DMS153 (cell line): Measurements from ENCODE around the gene LDAF1.
"Not testable (repeated sequence)": the region's sequence is repeated elsewhere in the genome, so short reads cannot be mapped to it uniquely, and the experiment has no call there.

Experiments
- DNase-seq: peaks from one replicate; lab custom pipeline; 2025; lab: John Stamatoyannopoulos, UW

The LDAF1 gene

DNA sequence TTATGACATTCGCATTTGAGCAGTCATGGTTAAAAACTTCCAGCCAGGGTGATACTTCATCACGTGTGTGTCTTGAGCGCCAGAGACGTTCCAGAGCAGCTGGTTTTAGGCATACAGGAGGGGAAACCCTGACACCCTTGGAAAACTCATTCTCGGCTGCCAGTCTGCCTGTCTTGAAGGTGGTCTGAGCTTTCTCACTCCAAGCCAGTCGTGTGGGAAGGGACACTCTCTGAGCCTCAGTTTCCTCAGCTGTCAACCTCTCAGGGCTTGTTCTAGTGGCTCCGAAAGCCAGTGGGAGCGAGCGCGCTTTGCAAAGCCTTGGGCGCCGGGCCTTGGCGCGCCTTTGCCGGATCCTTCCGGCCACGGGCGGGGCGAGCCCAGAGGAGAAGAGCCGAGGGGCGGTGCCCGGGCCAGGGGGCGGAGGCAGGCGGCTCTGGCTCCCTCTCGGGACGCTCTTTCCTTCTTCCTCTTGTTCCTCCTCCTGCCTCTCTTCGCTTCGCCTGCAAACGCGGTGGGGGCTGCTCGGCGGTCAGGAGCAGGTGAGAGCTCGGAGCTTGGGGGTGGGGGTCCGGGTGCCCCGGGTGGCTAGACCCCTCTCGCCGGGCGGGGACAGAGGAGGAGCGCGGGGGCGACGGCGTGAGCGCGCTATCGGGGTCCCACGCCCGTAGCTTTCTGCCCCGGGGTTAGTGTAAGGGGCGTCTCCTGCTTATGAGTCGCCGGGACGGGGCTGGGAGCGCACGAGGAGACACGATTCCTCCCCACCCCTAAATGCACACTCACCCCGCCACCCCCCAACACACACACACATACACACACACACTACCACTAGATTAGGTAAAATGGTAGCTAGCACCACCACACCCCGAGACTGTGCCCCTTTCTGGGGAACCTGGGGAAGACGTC lies at the start of gene LDAF1:
Gene LDAF1 (plus strand): TSS at position 467 of the 903 bp plus-strand sequence. CDS start 2,509 bp downstream, outside the sequence.
- peak; percentile 50 for DNase-seq

DNA sequence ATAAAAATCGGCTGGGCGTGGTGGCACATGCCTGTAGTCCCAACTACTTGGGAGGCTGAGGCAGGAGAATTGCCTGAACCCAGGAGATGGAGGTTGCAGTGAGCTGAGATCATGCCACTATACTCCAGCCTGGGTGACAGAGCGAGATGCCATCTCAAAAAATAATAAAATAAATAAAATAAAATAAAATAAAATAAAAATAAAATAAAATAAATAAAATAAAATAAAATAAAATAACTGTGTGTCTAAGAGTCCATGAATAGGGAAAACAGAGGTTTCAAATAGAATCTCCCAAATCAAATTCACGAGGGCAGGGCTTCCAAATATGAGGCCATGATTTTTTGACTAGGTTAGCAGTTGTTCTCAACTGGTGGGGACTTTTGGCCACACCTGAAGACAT lies 42.9 kb upstream of the LDAF1 start:
- not testable (repeated sequence) for DNase-seq

DNA sequence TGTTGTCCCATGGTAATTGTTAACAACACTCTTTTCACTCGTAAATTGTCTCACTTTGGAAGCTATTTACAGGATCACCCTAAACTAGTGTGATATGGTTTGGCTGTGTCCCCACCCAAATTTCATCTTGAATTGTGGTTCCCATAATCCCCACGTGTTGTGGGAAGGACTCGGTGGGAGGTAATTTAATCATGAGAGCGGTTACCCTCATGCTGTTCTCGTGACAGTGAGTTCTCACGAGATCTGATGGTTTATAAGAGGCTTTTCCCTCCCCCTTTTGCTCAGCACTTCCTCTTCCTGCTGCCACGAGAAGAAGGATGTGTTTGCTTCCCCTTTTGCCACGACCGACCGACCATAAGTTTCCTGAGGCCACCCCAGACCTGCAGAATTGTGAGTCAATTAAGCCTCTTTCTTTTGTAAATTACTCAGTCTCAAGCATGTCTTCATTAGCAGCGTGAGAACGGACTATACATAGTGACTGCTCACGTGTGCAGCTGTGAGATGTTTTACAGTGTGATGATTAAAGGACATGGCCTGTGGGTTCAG lies 42.3 kb upstream of the LDAF1 start:
- DNase-seq = no peak

DNA sequence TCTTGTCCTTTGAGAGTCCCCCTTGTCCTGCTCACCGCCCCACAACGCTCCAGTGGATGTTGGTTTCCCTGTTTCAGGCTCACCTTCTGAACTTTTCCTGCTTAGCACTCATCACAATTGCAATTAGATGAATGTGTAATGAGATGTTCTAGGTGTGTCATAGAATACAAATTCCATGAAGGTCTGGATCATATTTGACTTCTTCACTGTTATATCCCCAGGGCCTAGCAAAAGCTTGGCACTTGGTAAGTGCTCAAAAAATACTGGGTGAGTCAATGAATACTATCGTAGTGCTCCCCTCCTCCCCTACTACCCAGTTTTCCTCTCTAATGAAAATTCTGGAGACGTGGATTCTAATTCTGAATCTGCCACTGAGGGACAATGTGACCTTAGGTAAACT lies 40.9 kb upstream of the LDAF1 start:
- no peak for DNase-seq

DNA sequence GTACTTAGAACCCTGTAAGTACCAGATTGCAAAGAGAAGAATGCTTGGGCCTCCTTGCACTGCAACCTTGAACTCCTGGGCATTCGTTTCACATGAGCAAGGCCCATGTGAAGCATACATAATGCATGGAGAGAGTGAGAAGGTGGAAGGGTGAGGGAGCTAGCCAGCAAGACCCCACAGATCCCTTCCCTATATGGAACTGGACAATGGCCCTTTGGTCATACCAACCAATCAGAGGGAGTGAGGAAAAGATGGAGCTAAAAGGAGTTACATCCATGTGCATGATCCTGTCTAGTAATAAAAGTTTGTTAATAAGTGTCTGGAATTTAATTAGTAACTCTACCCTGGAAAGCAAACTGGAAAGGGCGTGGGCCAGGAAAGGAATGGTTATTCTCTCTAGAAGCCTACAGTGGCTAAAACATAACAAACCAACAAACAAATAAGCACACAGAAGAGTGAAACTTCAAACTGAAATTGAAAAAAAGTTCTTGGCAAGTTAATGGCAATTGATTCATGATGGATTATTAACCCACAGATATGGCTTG lies 37.4 kb upstream of the LDAF1 start:
- no peak for DNase-seq

DNA sequence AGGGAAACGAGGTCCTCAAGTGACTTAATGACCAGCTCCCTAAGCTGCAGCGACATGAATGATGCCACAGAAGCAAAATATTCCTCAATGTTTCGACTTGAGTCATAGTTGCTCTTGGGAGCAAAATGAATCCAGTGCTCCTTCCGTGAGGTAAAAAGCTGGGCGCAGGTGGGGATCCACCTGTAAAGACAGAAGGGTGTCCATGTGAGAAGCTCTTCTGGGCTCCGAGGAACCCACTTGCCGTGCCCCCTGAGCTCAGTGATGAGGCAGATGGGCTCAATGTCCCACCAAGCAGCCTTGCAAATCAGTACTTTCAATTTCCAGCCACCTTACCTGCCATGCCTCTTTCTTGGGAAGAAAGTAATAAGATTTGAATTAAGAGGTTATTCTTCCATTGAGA lies 33.3 kb upstream of the LDAF1 start:
- DNase-seq = no peak

DNA sequence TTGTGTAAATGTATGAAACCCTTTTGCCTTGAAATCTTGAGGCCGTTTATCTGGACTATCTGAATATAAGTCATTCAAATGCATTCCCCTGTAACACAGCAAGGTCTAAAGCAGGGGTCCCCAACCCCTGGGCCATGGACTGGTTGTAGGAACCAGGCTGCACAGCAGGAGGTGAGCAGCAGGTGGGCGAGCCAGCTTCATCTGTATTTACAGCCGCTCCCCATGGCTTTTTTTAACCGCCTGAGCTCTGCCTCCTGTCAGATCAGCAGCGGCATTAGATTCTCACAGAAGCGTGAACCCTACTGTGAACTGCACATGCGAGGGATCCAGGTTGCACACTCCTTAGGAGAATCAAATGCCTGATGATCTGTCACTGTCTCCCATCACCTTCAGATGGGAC lies 32.0 kb upstream of the LDAF1 start:
- no peak for DNase-seq

DNA sequence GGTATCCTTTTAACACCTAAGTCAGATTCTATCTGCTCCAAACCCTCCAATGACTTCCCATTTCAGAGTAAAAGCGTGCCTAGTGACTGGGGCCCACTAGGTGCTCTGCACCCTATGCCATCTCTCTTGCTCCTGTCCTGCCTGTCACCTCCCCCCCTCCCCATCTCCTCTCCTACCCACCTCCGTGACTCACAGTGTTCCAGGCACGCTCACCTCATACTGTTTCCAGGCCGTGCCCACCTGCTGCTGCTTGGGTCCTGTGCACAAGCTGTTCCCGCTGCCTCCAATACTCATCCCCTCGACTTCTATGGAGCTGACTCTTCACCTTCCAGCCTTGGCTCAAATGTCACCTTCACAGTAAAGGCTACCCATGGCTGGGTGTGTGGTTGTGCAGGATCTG lies 29.5 kb upstream of the LDAF1 start:
- no peak for DNase-seq

DNA sequence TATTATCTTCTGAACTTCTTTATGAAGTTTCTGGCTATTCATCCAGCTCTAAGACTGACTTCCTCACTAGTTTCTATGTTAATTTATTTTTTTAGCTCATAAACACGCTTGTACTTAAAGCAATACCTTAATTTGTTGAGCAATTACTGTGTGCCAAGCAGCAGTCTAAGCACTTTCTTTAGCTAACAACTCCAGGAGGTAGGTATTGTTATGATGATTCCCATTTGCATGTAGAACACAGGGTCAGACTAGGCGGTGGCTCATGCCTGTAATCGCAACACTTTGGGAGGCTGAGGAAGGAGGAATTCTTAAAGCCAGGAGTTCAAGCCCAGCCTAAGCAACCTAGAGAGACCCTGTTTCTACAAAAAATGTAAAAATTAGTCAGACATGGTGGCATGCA lies 27.7 kb upstream of the LDAF1 start:
- no peak for DNase-seq

DNA sequence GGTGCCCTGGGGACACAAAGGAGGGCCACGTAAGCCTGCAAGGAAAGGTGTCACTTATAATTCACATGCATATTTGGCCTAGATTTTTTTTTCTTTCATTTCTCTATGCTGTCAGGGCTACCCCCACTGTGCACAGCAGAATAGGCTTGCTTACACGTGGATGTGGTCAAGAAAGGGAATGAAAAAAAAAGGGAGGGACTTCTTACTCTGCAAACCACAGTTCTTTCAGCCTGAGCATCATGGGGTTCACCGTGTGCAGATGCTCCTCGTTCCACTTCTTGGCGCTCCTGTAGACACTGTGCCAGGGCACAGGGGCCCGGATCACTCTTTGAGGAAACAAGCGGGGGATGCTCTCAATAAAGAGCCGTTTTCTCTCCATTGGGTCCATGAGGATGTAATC lies 24.4 kb upstream of the LDAF1 start:
- no peak for DNase-seq

DNA sequence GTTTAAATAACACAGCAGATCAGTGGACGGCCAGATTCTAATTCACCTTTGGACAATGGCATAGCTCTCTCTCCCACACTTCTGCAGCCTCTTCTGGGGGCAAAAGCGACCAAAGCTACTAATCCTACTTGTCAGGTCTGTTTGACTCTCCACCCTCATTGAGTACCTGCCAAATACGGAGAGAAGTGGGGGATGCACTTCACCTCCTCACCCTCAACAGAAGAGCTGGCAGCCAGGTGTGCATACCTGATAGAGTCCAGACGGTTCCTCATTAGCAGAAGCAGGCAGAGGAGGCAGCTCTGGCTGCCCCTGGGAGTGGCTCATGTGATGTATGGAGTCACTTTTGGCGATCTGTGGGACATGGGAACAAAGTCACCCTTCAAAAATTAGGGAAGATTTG lies 12.7 kb upstream of the LDAF1 start:
- no peak for DNase-seq

DNA sequence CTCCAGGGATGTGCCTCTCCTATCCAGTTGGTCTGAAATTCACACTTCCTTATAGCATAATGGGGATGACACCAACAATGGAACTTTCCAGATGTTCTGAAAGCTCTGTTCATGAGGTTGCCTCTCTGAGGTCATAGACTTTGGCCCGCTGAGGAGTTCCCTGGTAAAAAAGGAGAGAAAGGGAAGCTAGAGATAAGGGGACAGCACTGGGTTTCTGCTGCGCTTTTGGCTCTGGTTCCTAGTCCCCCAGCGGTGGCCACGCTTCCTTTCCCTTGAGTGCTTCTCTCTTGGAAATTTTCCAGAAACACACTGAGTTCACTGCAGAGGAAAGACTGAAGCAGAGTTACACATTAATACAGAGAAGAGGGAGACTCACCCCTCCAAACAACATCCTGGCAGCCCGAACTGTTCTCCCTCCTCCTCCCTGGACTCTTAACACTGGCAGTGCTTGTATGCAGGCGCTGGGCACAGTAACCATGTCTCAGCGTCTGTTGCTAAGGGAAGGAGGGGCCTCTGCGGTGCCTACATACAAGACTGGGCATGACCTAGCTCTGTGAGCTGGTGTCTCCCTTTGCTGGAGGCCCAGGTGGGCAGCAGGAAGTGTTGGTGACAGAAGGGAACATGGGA lies 8.0 kb upstream of the LDAF1 start, which contains the start of gene DNAH3:
Gene DNAH3 (minus strand): TSS at position 472 of the 627 bp plus-strand sequence. CDS start 527 bp downstream, outside the sequence.
- DNase-seq = peak; percentile 95

DNA sequence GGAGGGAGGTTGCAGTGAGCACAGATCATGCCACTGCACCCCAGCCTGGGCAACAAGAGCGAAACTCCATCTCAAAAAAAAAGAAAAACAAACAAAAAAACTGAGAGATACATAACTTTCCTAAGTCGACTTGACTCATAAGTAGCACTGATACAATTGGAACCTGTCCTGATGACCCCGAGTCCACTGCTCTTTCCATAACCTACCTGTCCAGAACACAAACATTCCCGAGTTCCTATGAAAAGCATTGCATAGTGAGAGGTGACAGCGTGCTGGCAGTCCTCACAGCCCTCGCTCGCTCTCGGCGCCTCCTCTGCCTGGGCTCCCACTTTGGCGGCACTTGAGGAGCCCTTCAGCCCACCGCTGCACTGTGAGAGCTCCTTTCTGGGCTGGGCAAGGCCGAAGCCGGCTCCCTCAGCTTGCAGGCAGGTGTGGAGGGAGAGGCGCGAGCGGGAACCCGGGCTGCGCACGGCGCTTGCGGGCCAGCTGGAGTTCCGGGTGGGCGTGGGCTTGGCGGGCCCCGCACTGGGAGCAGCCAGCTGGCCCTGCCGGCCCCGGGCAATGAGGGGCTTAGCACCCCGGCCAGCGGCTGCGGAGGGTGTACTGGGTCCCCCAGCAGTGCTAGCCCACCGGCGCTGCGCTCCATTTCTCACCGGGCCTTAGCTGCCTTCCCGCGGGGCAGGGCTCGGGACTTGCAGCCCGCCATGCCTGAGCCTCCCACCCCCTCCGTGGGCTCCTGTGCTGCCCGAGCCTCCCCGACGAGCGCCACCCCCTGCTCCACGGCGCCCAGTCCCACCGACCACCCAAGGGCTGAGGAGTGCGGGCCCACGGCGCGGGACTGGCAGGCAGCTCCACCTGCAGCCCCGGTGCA lies 6.1 kb upstream of the LDAF1 start:
- DNase-seq = not testable (repeated sequence)

DNA sequence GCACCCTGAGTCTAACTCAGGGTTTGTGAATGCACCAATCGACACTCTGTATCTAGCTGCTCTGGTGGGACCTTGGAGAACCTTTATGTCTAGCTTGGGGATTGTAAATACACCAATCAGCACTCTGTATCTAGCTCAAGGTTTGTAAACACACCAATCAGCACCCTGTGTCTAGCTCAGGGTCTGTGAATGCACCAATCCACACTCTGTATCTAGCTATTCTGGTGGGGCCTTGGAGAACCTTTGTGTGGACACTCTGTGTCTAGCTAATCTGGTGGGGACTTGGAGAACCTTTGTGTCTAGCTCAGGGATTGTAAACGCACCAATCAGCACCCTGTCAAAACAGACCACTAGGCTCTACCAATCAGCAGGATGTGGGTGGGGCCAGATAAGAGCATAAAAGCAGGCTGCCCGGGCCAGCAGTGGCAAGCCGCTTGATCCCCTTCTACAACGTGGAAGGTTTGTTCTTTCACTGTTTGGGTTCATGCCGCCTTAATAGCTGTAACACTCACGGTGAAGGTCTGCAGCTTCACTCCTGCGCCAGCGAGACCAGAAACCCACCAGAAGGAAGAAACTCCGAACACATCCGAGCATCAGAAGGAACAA lies 5.2 kb upstream of the LDAF1 start:
- DNase-seq = peak; percentile 76

DNA sequence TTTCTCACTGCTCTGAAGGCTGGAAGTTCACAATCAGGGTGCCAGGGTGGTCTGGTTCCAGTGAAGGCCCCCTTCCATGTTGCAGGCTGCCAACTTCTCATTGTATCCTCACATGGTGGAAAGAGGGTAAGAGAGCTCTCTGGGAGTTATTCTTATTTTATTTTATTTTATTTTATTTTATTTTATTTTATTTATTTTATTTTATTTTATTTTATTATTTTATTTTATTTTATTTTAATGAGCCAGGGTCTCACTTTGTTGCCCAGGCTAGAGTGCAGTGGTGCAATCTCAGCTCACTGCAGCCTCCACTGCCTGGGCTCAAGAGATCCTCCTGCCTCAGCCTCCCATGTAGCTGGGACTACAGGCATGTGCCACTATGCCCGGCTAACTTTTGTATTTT lies 2.5 kb upstream of the LDAF1 start:
- not testable (repeated sequence) for DNase-seq

DNA sequence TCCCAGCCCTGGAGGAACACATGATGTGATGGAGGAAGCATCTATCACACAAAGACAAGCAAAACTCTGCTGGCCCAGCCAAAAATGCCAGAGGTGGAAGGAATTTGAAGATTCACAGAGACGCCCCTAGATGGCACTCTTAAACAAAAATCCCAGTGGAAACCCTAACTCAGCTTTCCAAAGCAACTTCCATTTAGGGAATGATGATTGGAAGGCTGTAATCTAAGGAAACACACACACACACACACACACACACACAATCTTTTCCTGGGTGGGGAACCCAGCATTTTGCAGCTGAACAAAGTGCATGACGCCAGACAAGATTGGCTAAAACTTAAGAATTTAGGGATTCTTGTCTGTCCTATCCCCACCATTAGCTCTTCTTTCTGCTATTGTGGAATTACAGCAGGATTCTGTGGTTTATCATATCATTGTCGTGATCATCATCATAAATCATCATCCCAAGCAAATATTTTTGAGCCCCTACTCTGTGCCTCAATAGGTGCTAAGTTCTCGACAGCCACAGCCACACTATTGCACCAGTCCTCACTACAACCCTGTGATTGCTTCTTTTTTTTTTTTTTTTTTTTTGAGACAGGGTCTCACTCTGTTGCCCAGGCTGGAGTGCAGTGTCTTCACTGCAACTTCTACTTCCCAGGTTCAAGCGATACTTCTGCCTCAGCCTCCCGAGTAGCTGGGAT lies 1.6 kb upstream of the LDAF1 start:
- peak; percentile 80 for DNase-seq

DNA sequence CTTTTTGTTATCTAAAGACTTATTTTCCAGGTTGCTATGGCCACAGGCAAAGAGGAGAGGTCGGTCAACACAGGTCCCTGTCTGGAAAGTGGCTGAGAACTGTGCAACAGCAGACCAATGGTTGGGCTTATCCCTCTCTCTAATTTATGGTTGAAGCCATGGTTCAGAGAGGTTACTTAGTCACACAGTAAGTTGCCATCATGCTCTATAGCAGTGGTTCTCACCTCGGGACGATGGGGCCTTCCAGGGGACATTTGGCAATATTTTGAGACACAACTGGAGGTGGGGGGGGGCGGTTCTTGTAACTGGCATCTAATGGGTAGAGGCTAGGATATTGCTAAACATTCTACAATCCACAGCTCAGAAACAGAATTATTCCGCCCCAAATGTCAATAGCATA lies 842 bp upstream of the LDAF1 start:
- DNase-seq = no peak

DNA sequence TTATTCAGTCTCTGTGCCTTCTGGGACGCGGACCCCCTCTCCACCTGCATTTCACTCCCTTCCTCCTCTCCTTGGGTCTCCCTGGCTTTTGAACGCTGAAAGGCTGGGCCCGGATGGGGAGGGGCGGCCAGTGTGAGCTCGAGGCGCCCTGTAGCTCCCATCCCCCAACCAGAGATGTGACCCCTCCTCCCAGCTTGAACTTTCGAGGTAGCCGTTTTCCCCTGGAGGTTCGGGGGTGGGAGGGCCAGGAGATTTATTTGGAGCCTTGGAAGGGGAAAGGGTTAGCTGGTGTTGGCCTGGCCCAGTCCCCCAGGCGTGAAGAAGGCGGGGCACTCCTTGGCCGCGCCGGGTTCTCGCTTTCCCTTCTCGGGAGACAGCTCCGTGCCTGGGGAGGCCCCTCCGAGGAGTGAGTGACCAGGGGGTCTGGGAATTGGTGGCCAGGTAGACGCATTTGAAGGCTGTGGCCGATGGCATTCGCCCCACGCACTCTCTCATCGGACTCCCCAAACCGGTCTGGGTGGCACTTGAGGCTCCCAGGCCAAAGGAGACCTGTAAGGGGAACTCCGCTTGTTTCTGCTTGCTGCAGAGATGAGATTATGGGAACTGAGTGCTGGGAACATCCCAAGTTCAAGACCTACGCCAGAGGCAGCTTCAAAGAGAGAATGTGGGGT lies 942 bp downstream of the LDAF1 start:
- peak; percentile 17 for DNase-seq

DNA sequence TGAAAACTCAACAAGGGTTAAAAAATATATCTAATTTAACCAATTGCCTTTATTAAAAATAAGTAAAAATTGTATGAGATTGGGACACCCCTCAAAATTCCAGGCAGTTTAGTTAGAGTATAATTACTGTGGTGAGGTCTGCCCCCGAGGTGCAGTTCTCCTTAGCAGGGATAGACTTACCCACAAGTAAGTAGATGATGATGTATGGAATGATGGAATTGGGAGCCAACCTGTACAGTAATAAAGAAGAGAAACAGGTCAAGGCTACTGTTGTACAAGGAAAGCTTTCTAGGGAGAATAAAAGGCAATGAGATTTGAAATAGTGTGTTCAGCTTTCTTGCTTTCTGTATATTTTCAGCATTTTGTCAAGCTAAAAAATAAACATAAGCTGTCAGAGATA lies 1.8 kb downstream of the LDAF1 start:
- DNase-seq = no peak

DNA sequence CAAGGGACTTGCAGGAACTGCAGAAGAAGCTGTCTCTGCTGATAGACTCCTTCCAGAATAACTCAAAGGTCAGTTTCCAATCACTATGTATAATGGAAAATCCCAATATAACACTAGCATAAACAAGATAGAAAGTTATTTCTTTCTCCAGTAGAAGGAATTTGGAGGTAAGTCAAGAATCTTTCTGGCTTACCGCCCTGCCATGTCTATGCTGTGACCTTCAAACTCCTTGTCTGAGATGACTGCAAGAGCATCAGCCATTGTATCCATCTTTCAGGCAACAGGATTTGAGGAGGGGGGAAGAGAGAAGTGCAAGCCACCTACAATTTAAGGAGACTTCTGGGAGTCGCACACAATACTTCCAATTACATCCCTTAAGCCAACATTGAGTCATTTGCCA lies 2.7 kb downstream of the LDAF1 start:
- no peak for DNase-seq
